ENCODE measurements around the gene LRRN4CL.

- TF ChIP-seq, protein P1, sequence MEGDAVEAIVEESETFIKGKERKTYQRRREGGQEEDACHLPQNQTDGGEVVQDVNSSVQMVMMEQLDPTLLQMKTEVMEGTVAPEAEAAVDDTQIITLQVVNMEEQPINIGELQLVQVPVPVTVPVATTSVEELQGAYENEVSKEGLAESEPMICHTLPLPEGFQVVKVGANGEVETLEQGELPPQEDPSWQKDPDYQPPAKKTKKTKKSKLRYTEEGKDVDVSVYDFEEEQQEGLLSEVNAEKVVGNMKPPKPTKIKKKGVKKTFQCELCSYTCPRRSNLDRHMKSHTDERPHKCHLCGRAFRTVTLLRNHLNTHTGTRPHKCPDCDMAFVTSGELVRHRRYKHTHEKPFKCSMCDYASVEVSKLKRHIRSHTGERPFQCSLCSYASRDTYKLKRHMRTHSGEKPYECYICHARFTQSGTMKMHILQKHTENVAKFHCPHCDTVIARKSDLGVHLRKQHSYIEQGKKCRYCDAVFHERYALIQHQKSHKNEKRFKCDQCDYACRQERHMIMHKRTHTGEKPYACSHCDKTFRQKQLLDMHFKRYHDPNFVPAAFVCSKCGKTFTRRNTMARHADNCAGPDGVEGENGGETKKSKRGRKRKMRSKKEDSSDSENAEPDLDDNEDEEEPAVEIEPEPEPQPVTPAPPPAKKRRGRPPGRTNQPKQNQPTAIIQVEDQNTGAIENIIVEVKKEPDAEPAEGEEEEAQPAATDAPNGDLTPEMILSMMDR (IDR thresholded peaks at IDR 0.05): no peak
- TF ChIP-seq POLR2A (IDR thresholded peaks at IDR 0.05; ENCODE audit: low read depth) (no peak), POLR2AphosphoS5 (IDR thresholded peaks at IDR 0.05) (no peak), EP300 (IDR thresholded peaks at IDR 0.05) (no peak)
Observed at GRCh38 chr11:62666259-62666926, 22.9 kb downstream of the LRRN4CL start.
